Measurements from ENCODE around the gene CYTL1.
A peak's percentile ranks its signal among the peaks of the same experiment; 100 is the strongest.
"Not testable (repeated sequence)": the region's sequence is repeated elsewhere in the genome, so short reads cannot be mapped to it uniquely, and the experiment has no call there.

CYTL1 gene

DNA sequence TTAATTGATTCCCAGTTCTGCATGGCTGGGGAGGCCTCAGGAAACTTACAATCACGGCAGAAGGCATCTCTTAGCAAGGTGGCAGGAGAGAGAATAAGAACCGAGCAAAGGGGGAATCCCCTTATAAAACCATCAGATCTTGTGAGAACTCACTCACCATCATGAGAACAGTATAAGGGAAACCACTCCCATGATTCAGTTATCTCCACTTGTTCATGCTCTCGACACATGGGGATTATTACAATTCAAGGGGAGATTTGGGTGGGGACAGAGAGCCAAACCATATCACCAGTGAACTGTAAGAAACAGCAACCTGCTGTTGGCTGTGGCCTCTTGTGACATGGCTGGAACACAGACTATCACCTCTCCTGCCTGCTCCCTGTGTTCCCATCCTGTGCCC, 7.1 kb upstream of the CYTL1 start:
- TF ChIP-seq POLR2A (IDR thresholded peaks at IDR 0.05; ENCODE audit: low read length) = no peak
- DNase-seq = peak; percentile 30 to 64

DNA sequence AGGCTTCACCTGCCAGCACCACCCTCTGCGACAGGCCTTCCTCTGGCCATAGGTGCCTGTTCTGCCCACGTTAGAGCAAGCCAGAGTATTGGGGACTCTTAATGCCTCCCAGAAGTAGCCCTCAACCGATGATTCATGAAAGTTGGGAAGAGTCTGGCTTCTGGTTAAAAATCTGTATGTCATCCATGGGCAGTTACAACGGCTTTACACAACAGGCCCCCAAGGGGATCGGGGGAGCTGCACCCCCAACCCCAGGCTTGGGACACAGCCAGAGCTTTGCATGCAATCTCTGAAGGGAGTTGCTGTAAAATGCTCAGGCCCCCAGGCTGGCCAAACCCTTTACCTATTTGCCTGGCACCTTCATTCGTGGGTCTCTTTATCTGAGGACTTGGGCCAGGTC, 5.4 kb upstream of the CYTL1 start:
- TF ChIP-seq POLR2A (IDR thresholded peaks at IDR 0.05; ENCODE audit: low read length) (no peak), GATA1 (IDR thresholded peaks at IDR 0.05; ENCODE audit: low read depth, low read length) (no peak)
- DNase-seq = no peak

DNA sequence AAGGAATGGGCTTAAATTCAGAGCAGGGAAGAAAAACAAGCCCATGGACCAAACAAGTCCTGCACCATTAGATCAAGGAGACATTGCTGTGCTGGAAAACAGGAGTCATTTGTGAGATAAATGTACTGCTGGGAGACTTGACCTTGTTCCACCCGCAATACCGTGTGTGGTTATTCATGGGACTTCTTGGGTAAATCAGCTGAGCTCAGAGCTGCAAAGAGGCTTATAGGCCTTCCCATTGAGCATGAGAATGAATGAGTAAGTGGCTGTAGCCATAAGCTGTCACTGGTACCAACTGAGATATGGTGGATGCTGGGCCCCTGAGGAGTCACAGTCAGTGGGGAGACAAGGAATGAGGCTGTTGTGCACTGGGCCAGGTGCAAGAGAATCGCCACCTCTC, 2.3 kb upstream of the CYTL1 start:
- DNase-seq = peak in 1 of 2 experiments; percentile 14
- TF ChIP-seq GATA1 (IDR thresholded peaks at IDR 0.05; ENCODE audit: low read depth, low read length) (no peak), POLR2A (IDR thresholded peaks at IDR 0.05; ENCODE audit: low read length) (no peak)

DNA sequence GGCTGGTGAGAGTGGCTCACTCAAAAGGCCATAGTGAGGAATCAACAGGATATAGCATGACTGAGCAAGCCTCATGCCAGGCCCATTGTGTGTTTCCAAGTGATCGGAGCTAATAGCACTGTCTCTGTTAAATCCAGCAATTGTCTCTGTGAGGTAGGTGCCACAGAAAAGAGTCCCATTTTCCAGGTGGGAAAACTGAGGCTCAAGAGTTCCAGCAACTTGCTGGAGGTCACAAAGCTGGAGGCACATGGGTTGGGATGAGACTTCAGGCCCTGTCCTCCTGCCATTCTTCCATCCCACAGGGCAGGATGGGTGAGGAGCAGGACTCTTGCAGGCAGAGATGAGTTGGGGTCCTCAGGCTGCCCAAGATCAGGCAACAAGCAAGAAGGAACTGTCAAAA, 1.1 kb upstream of the CYTL1 start:
- TF ChIP-seq GATA1 (IDR thresholded peaks at IDR 0.05; ENCODE audit: low read depth, low read length) (no peak), POLR2A (IDR thresholded peaks at IDR 0.05; ENCODE audit: low read length) (no peak)
- no peak for DNase-seq

DNA sequence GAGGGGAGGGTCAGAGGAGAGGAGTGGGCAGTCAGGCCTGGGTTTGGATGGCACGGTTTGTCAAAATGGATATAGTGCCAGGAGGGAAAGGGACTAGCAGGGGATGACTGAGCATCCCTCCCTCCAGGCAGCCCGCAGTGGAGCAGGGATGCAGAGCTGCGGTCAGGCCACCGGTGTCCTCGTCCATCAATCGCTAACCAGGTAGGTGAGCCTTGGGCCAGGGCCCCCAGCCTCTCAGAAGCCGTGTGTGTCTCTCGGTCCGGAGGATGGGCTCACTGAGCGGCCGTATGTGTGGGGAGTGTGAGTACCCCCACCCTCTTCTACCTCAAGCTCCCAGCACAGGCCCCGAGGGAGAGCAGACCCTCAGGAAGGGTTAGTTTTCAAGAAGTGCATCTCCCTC, 538 bp upstream of the CYTL1 start:
- no peak for DNase-seq
- TF ChIP-seq GATA1 (IDR thresholded peaks at IDR 0.05; ENCODE audit: low read depth, low read length) = no peak
- TF ChIP-seq POLR2A (IDR thresholded peaks at IDR 0.05; ENCODE audit: low read length) = no peak

DNA sequence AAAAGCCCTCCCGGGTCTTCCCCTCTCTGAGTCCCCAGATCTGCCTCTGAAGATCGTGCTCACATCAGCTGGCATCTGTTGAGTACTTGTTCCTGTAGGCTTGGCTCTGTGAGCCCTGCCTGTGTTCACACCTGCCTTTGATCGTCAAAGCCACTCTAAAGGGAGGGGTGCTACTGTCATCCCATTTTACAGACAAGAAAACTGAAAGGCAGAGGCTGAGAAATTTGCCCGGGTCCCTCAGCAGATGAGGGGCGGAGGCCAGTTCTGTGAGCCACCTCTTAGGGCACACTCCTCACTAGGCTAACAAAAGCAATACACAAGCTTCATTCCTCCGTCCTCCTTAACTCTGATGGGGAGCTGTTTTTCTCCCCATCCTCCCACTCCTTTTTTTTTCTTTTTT, 655 bp downstream of the CYTL1 start:
- peak; percentile 28 to 35 for DNase-seq
- TF ChIP-seq POLR2A (IDR thresholded peaks at IDR 0.05; ENCODE audit: low read length) = no peak
- TF ChIP-seq GATA1 (IDR thresholded peaks at IDR 0.05; ENCODE audit: low read depth, low read length) = no peak

DNA sequence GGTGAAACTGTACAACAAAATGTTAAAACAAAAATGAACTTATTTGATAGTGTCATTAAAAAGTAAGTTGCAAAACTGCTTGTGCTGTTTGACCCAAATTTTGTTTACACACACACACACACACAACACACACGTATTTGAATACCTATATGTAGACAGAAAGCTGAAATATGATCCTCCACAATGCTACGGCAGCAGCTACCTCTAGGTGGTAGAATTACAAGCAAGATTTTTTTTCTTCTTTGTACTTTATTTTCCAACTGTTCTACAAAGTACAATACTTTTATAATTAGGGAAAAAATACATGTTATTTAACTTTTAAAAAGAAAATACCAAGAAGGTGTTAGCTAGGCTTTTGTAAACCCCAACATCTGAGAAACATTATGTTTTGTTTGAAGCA, 1.2 kb downstream of the CYTL1 start:
- TF ChIP-seq POLR2A (IDR thresholded peaks at IDR 0.05; ENCODE audit: low read length) = no peak
- TF ChIP-seq GATA1 (IDR thresholded peaks at IDR 0.05; ENCODE audit: low read depth, low read length) = no peak
- peak; percentile 37 to 51 for DNase-seq

DNA sequence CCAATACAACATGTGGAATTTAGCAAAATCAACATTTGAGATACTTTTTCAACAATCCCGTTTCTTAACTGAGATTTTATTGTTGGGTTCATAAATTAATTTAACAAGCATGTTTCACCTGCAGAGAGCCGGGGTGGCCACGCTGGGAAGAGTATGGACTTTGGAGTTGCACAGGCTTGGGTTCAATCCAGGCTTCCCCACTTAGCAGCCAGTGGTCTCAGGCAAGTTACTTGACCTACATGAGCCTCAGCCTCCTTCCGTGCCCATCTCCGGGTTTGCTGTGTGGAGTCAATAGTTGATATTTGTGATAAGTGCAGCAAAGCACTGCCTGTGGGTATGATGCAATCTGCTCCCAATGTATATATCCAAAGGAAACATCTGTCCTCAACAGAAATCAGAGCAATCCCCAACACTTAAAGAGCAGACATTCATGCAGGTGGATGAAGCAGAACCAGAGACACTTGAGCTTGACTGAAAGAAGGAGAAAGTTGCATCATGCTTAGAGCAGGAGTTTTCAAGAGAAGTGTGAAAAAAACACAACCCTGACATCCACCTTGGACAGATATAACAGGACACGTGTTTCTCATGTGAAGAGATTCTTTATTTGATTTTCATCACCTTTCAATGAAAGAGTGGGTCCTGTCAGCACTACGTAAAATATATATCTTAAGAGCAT, 5.1 kb downstream of the CYTL1 start:
- peak in 1 of 2 experiments; percentile 15 for DNase-seq
- TF ChIP-seq POLR2A (IDR thresholded peaks at IDR 0.05; ENCODE audit: low read length) = no peak

DNA sequence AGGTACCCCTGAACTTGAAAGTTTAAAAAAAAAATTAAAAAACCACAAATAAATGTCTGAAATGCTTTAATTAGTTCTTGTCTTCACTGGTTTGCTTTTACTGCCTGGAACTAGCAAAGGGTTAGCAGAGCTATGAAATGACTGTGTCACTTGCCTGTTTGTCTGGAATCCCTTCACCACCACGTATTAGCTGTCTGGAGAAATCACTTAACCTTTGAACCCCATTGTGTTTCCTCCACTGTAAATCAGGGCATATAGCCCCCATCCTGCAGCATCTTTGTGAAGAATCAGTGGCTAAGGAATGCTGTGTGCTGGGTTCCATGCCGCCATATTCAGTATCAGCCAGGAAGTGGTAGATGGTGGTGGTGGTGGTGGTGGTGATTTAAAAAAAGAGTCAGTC, 6.3 kb downstream of the CYTL1 start:
- TF ChIP-seq GATA1 (IDR thresholded peaks at IDR 0.05; ENCODE audit: low read depth, low read length) = no peak
- TF ChIP-seq POLR2A (IDR thresholded peaks at IDR 0.05; ENCODE audit: low read length) = no peak
- DNase-seq = no peak

DNA sequence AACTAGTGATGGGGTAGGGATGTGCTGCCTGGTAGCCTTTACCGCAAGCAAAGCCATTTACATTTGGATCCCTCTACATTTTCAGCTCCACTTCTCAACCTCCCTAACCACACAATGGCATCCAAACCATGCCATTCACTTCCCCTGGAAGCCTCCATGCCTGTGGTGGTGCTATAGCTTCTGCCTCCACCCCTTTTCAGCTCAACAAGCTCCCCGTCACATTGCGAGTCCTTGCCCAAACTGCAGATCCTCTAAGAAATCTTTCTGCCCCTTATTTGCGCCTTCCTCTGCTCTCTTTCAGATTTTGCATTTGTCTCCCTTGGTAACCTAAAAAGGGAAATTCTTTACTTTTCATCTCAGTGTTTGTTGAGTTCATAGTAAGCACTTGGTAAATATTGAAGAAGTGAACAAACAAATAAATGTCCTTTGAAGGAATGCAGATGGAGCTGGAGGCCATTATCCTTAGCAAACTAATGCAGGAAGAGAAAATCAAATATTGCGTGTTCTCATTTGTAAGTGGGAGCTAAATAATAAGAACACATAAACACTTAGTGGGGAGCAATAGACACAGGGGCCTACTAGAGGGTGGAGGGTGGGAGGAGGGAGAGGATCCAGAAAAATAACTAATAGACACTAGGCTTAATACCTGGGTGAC, 6.9 kb downstream of the CYTL1 start:
- TF ChIP-seq GATA1 (IDR thresholded peaks at IDR 0.05; ENCODE audit: low read depth, low read length) (no peak), POLR2A (IDR thresholded peaks at IDR 0.05; ENCODE audit: low read length) (no peak)
- DNase-seq = no peak

DNA sequence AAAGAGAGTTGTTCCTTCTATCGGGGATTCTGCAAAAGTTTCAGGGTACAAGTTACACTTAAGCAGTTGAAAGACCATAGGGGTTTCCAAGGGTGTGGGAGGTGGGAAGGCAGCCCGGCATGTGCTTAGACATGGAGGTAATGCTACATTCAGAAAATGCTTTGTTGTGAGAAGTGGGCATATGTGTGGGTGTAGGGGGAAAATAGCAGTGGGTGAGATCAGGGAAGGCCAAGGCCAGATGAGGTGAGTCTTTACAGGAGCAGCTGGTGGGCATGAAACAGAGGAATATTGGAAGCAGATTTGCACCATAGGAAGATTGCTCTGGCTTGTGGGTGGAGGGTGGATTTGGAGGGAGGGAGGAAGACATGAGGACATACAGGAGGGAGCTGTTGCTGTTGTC, 8.3 kb downstream of the CYTL1 start:
- no peak for DNase-seq
- TF ChIP-seq GATA1 (IDR thresholded peaks at IDR 0.05; ENCODE audit: low read depth, low read length) (no peak), POLR2A (IDR thresholded peaks at IDR 0.05; ENCODE audit: low read length) (no peak)

DNA sequence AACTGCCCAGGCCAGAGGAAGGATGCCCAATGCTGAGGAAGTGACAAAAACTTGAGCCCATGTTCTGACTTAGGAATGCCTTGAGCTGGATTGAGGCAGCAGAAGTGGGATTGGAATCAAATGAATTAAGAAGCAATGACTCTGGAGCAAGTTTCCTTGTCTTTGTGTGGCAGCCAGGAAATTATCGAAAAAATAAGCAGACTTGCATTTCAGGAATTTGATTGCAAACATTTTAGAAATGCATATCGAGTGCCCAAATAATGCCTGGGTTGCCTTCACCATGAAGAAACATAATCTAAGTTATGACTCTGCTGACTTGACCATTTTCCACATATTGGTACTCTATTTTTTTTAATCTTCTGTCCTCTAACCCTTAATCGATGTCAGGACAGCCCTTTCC, 9.5 kb downstream of the CYTL1 start:
- no peak for TF ChIP-seq POLR2A (IDR thresholded peaks at IDR 0.05; ENCODE audit: low read length)
- TF ChIP-seq GATA1 (IDR thresholded peaks at IDR 0.05; ENCODE audit: low read depth, low read length) = no peak
- DNase-seq = no peak

DNA sequence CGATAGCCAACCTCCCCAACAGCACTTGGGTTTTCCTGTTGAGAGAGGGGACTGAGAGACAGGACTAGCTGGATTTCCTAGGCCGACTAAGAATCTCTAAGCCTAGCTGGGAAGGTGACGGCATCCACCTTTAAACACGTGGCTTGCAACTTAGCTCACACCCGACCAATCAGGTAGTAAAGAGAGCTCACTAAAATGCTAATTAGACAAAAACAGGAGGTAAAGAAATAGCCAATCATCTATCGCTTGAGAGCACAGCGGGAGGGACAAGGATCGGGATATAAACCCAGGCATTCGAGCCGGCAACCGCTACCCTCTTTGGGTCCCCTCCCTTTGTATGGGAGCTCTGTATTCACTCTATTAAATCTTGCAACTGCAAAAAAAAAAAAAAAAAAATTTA, 12.3 kb downstream of the CYTL1 start:
- DNase-seq = not testable (repeated sequence)

DNA sequence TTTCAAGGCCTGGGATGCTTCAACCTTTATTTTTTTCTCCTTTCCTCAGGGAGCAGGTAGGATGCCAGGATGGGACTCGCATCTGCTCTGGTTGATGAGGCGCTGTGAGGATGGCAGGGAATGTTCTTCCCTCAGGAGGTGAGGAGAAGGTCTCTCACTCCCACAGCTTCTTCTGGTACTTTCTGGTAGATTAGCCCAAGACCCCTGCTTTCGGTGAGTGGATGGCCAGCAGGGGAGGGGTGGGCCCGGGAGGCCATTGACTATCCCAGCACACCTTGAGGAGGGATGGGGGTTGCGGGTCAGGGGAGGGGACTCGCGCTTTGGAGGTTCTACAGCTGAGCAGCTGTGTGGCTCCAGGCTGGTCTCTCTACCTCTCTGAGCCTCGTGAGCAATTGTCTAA, 14.8 kb downstream of the CYTL1 start:
- TF ChIP-seq POLR2A (IDR thresholded peaks at IDR 0.05; ENCODE audit: low read length) = no peak
- TF ChIP-seq GATA1 (IDR thresholded peaks at IDR 0.05; ENCODE audit: low read depth, low read length) = no peak

DNA sequence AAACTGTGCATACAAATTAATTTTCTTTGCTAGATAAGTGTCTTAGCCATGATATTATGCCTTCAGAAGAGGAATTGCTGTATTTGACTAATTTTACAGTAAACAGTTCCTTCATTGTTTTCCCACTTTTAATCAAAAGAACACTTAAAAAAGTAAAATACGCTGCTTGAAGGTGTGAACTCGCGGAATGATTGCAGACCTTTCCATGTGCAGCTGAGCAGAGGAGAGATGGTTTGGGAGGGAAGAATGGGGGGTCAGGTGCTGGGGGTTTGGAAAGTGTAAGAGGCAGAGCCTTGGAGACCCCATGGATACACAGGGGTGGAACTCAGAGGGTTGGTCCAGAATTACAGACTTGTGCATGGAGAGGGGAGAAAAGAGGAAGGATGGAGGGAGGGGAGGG, 15.3 kb downstream of the CYTL1 start:
- TF ChIP-seq GATA1 (IDR thresholded peaks at IDR 0.05; ENCODE audit: low read depth, low read length) = no peak
- DNase-seq = no peak

More for the DNA sequence above, 14.8 kb downstream of the CYTL1 start:
- DNase-seq = peak in 1 of 2 experiments; percentile 35

Data from erythroblast (primary cell).